Loucy (cell line): ENCODE measurements around the gene AKNA.

ENCODE experiments used
- H2AFZ ChIP-seq: fragments of 200-600 bp; sonication (generic); 2 replicates; pipeline ENCODE4 v1.6.0; 2016; ENCODE audit warnings: antibody characterized with exemption, mild to moderate bottlenecking, low read length, moderate library complexity
- H3F3A ChIP-seq: fragments of 200-600 bp; 2 replicates; pipeline ENCODE4 v1.6.0; 2016; ENCODE audit warnings: antibody characterized with exemption, low read depth, mild to moderate bottlenecking
- H3K27me3 ChIP-seq: fragments of 200-600 bp; sonication (generic); 2 replicates; pipeline ENCODE4 v1.6.1; 2014; ENCODE audit warnings: low read length, mild to moderate bottlenecking; ENCODE audit not compliant: insufficient read depth, poor library complexity, severe bottlenecking
- H3K36me3 ChIP-seq: fragments of 200-600 bp; sonication (generic); 2 replicates; pipeline ENCODE4 v1.6.1; 2016; ENCODE audit warnings: low read length; ENCODE audit not compliant: insufficient read depth
- H3K4me1 ChIP-seq: fragments of 200-600 bp; sonication (generic); 2 replicates; pipeline ENCODE4 v1.5.1; 2014; ENCODE audit warnings: low read length, mild to moderate bottlenecking; ENCODE audit not compliant: insufficient read depth, poor library complexity, severe bottlenecking
- H3K4me2 ChIP-seq: fragments of 200-600 bp; sonication (generic); 2 replicates; pipeline ENCODE4 v1.6.0; 2014; ENCODE audit warnings: antibody characterized with exemption, low read length, low read depth, mild to moderate bottlenecking; ENCODE audit not compliant: poor library complexity, severe bottlenecking
- H3K4me3 ChIP-seq: fragments of 200-600 bp; sonication (generic); 2 replicates; pipeline ENCODE4 v1.5.1; 2014; ENCODE audit warnings: low read length, mild to moderate bottlenecking, mixed read lengths; ENCODE audit not compliant: poor library complexity, severe bottlenecking
- H3K79me2 ChIP-seq: fragments of 200-600 bp; sonication (generic); 2 replicates; pipeline ENCODE4 v1.6.1; 2014; ENCODE audit warnings: low read length; ENCODE audit not compliant: insufficient read depth
- H3K9ac ChIP-seq: fragments of 200-600 bp; sonication (generic); 2 replicates; pipeline ENCODE4 v1.6.0; 2014; ENCODE audit warnings: mild to moderate bottlenecking, low read depth, low read length, moderate library complexity; ENCODE audit not compliant: poor library complexity, severe bottlenecking
- H3K9me2 ChIP-seq: fragments of 200-600 bp; sonication (generic); replicated peaks from 2 replicates; pipeline ENCODE4 v1.6.1; 2016; ENCODE audit warnings: low read depth, low read length, mixed read lengths
- H3K9me3 ChIP-seq: fragments of 200-600 bp; sonication (generic); 2 replicates; pipeline ENCODE4 v1.6.1; 2014; ENCODE audit warnings: mild to moderate bottlenecking, antibody characterized with exemption, low read length, low read depth; ENCODE audit not compliant: insufficient read depth
- H4K20me1 ChIP-seq: fragments of 200-600 bp; sonication (generic); 2 replicates; pipeline ENCODE4 v1.6.0; 2014; ENCODE audit warnings: antibody characterized with exemption, low read length, mild to moderate bottlenecking; ENCODE audit not compliant: insufficient read depth, poor library complexity, severe bottlenecking
- CTCF ChIP-seq: fragments of 200-600 bp; sonication (generic); conservative IDR thresholded peaks from 2 replicates; pipeline ENCODE4 v1.5.1; 2014; ENCODE audit warnings: mild to moderate bottlenecking, antibody characterized with exemption, low read length
- EZH2phosphoT487 ChIP-seq: fragments of 200-600 bp; IDR thresholded peaks from 2 replicates; pipeline ENCODE4 v1.6.1; 2018; ENCODE audit warnings: antibody characterized with exemption, mild to moderate bottlenecking, moderate library complexity, borderline replicate concordance

The AKNA gene

DNA sequence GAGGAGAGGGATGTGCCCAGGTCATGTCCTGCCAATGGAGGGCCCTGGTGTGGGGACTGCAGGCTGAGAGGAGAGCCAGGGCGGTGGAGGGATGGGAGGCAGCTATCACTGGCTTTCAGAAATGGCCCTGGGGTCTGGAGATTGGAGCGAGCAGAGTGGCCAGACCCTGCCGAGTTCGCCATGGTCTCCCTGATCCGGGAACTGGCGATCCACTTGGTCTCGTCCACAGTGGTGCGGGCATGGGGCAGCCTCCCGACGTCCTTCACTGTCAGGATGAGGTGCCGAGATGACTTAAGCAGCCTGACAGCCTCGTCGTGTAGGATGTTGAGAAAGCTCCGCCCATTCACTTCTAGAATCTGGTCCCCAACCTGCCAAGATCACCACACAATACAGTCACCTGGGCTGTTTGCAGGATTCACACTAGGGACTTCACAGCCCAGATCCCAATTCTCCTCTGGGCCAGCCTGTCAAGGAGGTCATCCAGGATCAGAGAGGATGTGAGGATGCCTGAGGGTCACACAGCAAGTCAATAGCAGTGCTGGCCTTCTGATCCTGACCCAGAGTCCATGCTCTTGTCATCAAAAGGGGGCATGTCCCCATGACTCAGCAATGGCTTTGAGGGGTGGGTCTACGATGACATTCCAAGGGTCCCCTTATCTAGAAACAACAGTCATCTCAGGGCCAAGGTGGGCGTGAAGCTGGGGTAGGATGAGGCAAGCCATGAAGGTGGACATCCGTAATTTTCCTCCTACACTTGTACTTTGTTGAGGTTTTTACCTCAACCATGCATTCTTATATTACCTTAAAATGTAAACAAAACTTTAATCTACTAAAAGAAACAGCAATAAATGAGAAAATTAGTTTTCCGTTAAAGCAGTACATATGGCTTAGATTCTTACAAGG lies 38.5 kb upstream of the AKNA start:
- TF ChIP-seq EZH2phosphoT487 (no peak), CTCF (no peak)
- Histone ChIP-seq H3F3A (no peaks in the 10 kb centered on the region), H3K4me1 (no peaks in the 10 kb centered on the region), H3K27me3 (no peaks in the 10 kb centered on the region), H3K9me3 (no peaks in the 10 kb centered on the region), H3K4me3 (no peak overlapping the region), H4K20me1 (no peaks in the 10 kb centered on the region), H3K79me2 (no peaks in the 10 kb centered on the region), H3K9me2 (no peaks in the 10 kb centered on the region), H3K4me2 (no peak overlapping the region), H3K36me3 (no peaks in the 10 kb centered on the region), H3K9ac (no peak overlapping the region), H2AFZ (no peak overlapping the region)

GRCh38 chr9:114425126-114425525 lies 37.3 kb upstream of the AKNA start:
- no peak overlapping the region for H3K4me3 ChIP-seq
- H3K4me1 ChIP-seq: no peaks in the 10 kb centered on the region
- H3K36me3 ChIP-seq: no peaks in the 10 kb centered on the region
- H3K9me3 ChIP-seq: no peaks in the 10 kb centered on the region
- no peaks in the 10 kb centered on the region for H3K79me2 ChIP-seq
- H2AFZ ChIP-seq: no peak overlapping the region
- no peak overlapping the region for H3K4me2 ChIP-seq
- TF ChIP-seq CTCF: no peak
- TF ChIP-seq EZH2phosphoT487: no peak
- no peaks in the 10 kb centered on the region for H3F3A ChIP-seq
- H3K9ac ChIP-seq: no peak overlapping the region
- no peaks in the 10 kb centered on the region for H3K9me2 ChIP-seq
- H4K20me1 ChIP-seq: no peaks in the 10 kb centered on the region
- no peaks in the 10 kb centered on the region for H3K27me3 ChIP-seq

DNA sequence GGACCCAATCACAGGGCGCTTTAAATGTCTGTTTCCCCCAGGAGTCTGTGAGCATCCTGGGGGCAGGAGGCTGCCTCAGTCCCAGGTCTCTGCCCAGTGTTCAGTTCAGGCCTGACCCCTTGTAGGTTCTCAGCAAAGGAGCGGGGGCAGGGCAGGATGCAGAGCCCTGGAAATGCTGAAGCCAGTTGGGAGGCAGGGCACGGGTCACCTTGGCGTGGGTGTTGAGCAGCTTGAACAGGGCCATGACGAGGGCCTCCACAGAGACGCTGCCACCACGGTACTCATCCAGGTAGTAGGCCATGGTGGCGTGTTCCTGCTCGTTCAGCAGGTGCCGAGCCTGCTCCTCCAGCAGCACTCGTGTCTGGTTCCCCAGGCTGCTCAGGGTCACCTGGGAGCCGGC lies 36.3 kb upstream of the AKNA start:
- Histone ChIP-seq H3K9ac (no peak overlapping the region), H3F3A (no peaks in the 10 kb centered on the region), H3K36me3 (no peaks in the 10 kb centered on the region), H2AFZ (no peak overlapping the region), H3K79me2 (no peaks in the 10 kb centered on the region), H3K9me2 (no peaks in the 10 kb centered on the region), H3K9me3 (no peaks in the 10 kb centered on the region), H3K4me2 (no peak overlapping the region), H3K4me3 (no peak overlapping the region), H3K4me1 (no peaks in the 10 kb centered on the region), H4K20me1 (no peaks in the 10 kb centered on the region), H3K27me3 (no peaks in the 10 kb centered on the region)
- TF ChIP-seq EZH2phosphoT487: no peak

DNA sequence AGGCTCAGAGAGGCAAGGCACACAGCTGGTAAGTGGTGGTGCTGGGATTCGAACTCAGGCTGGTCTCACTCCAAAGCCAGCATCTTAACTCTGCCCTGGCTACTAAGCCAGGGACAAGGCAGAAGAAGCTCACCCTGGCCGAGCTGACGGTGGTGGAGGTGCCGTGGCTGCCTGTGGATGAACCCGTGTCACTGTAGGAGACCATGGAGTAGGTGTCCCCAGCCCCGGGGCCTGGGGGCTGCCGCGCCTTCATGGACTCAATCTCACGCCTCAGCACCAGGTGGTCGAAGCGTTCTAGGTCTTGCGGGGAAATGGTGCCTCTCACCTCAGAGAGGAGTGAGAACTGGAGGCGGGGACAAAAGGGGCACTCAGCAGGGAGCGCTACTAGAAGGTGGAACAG lies 35.4 kb upstream of the AKNA start:
- Histone ChIP-seq H3K4me3 (no peak overlapping the region), H3F3A (no peaks in the 10 kb centered on the region), H3K4me1 (no peaks in the 10 kb centered on the region), H3K9me2 (no peaks in the 10 kb centered on the region), H3K4me2 (no peak overlapping the region), H3K27me3 (no peaks in the 10 kb centered on the region), H4K20me1 (no peaks in the 10 kb centered on the region), H2AFZ (no peak overlapping the region), H3K9ac (no peak overlapping the region), H3K9me3 (no peaks in the 10 kb centered on the region), H3K36me3 (no peaks in the 10 kb centered on the region), H3K79me2 (no peaks in the 10 kb centered on the region)
- TF ChIP-seq EZH2phosphoT487 (no peak), CTCF (no peak)
